HG03060 (cell line): ENCODE measurements around the gene AATK.

Experiments used
- ATAC-seq: cut with Tn5 transposase; IDR thresholded peaks from one replicate; pipeline ENCODE4 v1.9.1; 2021; ENCODE audit warnings: low read depth, moderate number of reproducible peaks; ENCODE audit not compliant: unreplicated experiment

Gene AATK, protein sequence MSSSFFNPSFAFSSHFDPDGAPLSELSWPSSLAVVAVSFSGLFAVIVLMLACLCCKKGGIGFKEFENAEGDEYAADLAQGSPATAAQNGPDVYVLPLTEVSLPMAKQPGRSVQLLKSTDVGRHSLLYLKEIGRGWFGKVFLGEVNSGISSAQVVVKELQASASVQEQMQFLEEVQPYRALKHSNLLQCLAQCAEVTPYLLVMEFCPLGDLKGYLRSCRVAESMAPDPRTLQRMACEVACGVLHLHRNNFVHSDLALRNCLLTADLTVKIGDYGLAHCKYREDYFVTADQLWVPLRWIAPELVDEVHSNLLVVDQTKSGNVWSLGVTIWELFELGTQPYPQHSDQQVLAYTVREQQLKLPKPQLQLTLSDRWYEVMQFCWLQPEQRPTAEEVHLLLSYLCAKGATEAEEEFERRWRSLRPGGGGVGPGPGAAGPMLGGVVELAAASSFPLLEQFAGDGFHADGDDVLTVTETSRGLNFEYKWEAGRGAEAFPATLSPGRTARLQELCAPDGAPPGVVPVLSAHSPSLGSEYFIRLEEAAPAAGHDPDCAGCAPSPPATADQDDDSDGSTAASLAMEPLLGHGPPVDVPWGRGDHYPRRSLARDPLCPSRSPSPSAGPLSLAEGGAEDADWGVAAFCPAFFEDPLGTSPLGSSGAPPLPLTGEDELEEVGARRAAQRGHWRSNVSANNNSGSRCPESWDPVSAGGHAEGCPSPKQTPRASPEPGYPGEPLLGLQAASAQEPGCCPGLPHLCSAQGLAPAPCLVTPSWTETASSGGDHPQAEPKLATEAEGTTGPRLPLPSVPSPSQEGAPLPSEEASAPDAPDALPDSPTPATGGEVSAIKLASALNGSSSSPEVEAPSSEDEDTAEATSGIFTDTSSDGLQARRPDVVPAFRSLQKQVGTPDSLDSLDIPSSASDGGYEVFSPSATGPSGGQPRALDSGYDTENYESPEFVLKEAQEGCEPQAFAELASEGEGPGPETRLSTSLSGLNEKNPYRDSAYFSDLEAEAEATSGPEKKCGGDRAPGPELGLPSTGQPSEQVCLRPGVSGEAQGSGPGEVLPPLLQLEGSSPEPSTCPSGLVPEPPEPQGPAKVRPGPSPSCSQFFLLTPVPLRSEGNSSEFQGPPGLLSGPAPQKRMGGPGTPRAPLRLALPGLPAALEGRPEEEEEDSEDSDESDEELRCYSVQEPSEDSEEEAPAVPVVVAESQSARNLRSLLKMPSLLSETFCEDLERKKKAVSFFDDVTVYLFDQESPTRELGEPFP (N-terminal part only)

DNA sequence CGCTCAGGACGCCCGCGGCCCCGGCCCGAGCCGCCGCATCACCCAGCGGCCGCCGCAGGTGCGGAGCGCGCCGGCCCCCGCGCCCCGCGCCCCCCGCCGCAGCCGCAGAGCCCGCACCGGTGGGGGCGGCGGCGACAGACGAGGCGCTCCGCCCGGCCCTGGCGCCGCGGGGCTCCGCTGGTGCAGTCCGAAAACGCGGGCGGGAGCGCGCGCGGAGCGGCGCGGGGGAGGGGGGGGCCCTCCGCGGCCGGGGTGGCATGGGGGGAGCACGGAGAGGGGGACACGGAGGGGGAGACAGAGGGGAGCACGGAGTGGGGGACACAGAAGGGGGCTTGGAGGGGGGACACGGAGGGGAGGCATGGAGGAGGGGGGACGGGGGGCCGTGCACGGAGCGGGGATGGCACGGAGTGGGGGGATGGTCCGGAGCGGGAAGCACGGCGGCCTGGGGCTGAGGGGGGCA, at the start of gene AATK:
Gene AATK, minus strand, starts transcription at position 189 of the 460 bp plus-strand sequence. CDS start 229 bp downstream, outside the sequence.
- ATAC-seq = no peak

DNA sequence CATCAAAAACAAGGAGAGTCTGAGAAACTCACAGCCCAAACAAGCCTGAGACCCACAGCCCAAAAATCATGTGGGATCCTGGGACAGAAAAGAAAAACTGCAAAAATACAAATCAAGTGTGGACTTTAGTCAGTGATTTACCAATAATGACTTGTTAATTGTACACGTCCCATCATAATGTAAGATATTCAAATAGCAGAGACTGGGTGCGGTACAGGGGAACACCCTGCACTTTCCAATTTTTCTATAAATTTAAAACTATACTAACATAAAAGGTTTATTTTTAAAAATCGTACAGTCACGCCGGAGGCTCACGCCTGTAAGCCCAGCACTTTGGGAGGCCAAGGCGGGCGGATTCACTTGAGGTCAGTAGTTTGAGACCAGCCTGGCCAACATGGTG, 48.0 kb upstream of the AATK start:
- ATAC-seq = no peak

DNA sequence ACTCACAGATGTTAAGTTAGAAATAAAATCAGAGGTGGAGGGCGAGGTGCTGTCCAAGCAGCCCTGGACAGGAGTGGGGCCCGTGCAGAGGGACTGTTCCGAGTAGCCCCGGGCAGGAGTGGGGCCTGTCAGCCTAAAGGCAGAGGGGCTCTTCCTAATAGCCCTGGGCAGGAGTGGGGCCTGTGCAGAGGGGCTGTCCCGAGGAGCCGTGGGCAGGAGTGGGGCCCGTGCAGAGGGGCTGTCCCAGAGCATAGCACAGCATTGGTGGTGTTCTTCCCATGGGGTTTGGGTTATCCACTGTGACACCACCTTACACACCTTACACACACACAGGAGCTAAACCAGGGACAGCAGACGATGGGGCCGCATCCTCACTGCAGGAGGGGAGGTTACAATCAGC, 46.3 kb upstream of the AATK start:
- no peak for ATAC-seq

DNA sequence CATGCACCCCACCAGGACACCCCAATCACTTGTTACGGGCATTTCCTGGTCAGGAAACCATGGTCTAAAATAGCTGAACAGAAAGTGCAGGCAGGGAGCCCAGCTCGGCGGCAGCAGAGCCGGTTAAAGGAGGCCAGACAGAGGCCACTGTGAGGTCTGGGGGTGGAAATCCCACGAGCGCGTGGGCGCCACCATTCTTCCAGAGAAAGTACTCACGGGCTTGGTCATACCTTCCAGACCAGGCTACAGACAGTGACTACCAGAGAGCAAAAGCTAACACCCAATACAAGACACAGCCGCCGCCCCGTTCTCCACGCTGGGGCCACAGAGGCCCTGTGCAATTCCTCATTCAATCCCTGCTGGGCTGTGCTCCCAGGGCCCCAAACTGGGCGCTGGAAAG, 44.8 kb upstream of the AATK start:
- ATAC-seq = no peak

DNA sequence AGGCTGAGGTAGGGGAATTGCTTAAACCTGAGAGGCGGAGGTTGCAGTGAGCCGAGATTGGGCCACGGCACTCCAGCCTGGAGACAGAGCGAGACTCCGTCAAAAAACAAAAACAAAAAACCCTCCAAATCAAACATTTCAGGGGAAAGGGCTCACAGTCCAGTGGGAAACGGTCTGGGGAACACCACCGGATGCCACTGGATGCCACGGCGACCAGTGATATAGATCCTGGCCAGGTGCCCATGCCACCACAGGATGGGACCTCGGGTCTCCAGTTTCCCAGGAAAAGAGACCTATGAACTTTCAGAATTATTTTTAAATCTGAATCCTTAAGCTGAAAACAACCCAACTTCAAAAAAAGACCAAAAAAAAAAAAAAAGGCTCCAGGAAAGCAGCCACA, 44.4 kb upstream of the AATK start:
- no peak for ATAC-seq

DNA sequence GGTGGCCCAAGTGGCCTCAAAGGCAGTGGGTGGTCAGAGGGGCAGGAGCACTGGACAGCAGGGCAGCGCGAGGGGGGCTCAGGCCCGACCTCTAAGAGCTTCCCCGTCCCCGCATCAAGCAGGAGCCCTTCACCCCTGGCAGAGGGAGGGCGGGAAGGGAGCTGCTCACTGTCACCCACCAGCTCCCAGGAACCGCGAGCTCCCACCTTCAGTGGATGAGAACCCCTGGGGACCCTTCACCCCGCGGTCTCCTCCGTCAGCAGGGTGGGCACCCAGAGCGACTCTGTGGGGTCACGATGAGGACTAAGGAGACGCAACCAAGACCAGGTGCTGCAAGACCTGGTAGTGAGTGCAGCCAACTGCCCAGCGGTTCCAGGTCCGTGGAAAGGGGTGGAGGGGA, 43.1 kb upstream of the AATK start:
- ATAC-seq = no peak

DNA sequence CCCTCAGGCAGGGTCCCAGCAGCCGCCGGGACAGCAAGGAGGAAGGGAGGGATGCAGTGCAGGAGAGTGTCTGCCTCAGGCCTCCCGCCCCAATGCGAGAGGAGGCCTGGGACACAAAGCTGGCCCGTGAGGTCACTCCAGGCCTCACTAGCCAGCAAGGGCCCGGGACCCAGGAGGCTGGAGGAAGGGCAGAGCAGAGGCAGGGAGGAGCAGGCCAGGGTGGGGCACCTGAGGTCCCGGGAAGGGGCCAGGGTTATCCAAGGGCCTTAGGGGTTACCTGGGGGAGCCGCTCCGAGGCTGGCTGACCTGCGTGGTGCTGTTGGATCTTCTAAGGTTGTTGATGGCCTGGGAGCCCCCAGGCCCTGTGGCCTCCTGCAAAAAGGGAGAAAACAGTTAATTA, 42.6 kb upstream of the AATK start:
- no peak for ATAC-seq

DNA sequence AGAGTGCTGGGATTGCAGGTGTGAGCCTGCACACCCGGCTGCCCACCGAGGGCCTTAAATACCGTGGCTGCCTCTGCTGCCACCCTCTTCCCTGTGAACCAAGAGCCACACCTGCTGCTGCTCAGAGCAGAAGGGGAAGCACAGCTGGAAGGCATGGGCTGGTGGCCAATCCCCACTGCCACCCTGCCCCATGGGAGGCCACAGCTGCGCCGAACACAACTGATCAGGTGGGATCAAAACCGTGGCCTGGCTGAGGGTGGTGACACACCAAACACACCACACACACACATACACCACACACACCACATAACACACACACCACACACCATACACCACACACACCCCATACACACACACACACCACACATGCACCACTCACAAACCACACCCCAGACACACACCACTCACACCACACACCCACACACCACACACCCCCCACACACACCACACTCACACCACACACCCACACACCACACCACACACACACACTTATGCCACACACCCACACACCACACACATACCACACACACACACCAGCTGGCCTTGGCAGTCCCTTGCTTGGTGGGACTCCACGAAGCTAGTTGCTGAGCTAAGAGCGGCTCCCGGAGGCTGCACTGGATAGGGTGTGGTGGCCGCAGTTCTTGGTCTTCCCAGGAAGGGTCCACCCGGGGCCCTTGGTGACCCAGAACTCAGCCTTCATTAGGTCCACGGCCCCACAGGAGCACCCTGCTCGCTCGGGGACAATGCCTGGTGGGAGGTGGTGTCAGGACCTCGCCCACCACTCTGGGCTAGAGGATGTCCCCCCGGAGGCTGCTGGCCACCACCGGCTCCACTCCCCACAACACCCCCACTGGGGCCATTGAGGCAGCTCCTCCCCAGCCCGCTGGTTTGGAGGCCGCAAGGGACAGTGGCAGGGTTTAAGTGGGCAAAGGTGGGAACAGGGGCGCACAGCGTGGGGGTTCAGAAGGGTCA, 41.9 kb upstream of the AATK start:
- ATAC-seq = no peak

DNA sequence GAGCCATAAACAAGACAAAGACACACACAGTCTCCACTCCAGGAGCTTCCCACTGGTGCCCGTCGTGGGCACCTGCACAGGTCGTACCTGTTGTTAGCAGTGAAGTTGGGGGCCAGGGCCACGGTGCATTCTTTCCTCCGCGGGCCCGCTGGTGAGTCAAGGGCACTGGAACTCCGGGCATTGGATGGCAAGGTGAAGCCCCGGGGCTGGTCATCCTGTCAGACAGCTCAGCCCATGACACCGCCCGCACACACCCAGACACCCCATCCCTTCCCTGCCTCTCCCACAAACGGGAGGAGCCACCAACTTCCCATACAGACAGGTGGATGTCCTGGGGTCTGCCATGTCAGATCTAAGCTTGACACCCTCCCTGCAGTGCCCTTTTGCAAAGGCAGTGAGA, 40.6 kb upstream of the AATK start:
- ATAC-seq = no peak

DNA sequence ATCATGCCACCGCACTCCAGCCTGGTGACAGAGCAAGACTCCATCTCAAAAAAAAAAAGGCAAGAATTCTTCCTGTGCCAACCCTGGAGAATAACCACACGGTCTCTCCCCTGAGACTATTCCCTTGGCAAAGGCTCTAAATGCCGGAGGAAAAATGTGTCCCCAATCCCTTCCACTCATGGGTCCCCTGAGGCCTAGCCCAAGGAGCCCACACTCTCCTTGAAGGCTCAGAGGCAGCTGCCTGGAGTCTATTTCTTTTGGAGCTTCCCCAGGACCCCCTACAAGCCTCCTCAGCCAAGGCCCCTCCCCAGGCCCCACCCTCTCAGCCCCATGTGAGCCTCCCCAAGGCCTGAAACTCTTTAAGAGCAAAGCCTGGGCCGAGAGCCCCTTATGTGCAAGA, 40.1 kb upstream of the AATK start:
- ATAC-seq = no peak

DNA sequence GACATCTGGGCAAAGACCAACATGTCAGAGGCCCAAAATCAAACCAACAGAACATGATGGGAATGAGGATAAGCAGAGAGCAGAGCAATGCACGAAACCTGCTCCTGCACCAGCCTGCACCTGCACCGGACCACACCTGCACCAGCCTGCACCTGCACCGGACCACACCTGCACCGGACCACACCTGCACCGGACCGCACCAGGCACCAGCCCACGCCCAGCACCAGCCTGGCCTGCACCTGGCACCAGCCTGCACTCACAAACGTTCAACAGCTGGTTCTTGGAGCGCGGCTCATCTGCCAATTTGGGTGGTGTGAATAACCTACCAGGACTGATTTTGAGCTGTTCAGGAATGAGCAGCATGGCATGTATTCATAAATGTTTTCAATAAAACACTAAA, 38.6 kb upstream of the AATK start:
- no peak for ATAC-seq

DNA sequence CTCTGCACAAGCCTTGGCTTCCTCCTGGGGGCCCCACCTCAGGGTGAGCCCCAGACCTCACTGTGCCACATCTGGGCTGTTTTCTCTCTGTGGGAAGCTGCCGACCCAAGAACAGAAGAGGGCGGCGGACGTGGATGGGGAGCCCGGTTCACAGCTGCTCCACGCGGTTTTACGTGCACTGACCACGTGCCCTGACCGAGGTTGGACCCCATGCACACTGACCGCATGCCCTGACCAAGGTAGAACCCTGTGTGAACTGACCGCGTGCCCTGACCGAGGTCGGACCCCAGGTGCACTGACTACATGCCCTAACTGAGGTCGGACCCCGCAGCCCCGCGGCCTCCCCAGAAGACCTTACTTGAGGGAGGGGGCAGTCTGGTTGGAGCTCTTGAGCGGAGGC, 37.1 kb upstream of the AATK start:
- ATAC-seq = no peak

DNA sequence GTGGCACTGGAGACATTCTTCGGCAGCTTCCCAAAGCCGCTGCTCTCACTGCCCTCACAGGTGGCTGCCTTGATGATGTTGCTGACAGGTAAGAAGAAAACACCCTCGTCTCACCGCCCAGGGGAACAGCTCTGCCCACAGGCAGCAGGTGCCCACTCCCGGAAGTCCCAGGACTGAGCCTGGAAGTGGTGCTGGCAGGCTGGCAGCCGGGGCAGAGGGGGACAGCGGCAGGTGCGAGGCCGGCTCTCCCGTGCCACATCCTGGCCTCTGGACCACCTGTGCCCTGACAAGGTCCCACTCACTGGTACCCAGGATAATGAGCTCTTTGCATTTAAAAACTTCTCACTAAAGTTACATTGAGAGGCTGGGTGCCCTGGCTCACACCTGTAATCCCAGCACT, 36.3 kb upstream of the AATK start:
- ATAC-seq = no peak

DNA sequence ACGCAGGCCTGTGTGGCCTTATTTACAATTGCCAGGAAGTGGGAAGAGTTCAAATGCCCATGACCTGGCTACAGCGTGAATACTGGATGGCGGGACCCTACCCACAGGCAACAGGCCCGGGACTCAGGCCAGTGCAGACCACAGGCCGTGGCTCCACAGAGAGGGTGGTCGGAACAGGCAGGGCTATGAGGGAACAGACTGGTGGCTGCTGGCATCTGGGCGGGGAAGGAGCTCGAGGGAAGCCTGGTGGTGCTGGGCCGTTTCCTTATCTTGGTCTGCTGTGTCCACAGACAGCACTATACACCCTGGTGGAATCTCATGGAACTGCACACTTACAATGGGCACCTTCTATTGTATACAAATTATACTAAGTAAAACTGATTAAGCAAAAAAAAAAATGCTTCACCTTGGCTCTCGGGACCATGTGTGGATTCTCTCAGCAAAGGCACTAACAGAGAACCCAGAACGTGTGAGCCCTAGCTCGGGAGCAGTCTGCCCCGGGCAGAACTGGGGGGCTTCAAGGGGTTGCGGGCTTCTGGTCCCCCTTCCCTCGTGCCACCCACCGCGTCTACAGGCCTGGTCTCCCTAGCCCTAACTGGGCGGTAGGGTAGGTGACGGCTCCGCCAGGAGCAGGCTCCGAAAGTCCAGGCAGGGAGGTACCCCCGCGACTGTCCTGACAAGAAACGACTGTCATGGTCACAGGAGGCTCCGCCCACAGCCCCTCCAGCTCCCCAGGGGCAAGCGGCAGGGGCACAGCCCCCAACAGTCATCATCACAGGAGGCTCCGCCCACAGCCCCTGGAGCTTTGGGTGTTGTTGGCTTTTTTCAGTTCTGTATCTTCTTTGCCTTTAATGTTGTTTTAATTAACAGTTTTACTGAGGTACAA, 34.9 kb upstream of the AATK start:
- no peak for ATAC-seq

DNA sequence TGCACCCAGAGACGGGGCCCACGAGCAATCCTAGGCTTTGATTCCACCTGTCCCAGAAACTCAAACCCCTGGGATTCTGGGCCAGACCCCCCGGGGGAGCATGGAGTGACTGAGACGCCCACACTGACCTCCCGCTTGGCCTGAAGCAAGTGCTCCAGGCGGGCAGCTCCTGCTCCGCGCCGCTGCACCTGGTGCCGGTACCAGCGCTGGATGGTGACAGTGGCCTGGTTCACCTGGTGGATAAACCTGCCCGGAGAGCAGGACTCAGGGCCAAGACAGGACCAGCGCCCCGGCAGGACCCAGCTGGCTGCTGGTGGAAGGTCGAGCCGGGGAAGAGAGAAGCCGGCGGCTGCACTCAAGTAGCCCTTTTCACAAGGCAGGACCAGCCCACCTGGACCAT, 34.2 kb upstream of the AATK start:
- ATAC-seq = no peak

DNA sequence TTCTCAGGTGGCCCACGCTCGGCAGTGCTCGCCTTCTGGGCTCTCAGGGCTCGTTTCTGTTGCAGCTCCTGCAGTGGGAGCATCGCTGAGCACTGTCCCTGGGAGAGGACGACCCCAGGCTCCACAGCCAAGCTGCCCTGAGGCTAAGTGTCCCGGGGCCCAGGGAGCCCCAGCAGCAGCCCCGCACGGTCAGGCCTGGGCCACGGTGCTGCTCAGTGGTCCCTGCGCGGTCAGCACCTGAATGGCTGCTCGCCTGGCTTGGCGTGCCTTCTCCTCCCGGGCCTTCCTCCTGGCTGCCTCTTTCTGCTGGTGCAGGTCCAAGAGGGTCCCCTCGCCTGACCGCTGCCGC, 33.4 kb upstream of the AATK start:
- no peak for ATAC-seq

DNA sequence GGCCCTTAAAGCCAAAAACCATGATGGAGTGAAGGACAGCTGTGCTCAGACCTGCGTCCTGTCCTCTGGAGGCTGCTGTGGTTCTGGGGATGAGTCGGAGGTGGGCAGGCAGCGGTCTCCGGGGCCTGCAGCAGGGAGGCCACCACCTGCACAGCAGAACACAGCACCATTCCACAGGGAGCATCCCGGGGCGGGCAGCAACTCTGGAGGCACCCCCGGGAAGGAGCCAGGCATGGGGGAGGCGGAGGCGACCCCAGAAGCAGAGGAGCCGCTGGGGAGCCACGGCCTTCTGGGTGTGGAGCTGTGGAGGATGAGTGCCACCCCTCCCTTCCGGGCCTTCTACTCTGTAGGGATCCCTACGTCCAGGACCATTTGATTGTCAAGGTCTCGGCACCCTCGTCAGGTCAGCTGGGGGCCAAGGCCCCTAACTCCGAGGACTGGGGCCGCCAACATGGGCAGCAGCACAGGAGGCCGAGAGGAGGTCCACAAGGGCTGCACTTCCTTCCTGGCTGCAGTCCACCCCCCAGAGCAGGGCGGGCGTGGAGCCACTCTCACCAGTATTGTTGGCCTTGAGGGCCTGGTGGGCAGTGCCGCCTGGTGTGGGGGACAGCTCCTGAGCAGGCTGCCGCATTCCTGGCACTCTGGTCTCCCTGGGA, 32.9 kb upstream of the AATK start:
- no peak for ATAC-seq

DNA sequence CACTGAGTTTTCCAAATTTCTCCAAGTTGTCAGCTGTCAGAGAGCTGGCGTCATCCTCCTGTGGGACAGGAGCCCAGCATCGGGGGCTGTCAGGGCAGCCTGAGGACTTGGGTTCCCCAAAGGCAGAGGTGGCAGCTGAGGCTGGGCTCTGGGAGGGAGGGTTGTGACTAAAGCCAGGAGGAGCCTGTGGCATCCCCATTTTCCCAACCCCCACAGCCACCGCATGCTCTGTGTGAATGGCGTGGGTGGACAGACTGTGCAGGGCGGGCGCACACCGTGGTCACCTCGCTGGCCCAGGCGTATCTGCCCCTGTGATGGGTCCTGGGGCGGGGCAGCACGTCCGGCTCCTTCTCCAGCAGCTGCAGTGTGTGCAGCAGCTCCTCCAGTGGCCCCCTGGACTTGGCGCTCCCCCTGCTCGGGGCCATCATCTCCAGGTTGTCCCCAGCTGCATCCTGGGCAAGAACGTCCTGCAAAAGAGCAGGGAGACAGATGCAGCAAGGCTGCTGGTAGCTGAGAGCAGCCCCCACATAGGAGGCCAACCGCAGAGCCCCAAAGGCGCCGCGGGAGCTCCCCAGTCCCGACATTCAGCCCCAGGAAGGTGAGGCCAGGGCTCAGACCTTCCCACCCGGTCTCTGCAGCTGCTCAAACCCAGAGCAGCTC, 31.9 kb upstream of the AATK start:
- no peak for ATAC-seq
